ENCODE results near the gene ABCC6.

The ABCC6 gene

GRCh38 chr16:16143931-16144330 is 79.4 kb downstream of the ABCC6 start:
- Histone ChIP-seq H2AK5ac (ENCODE audit: low read depth, low read length) (no peak overlapping the region), H3K9me3 (replicated peaks in 1 of 2; ENCODE audit: control insufficient read depth in 2 of 2, insufficient read depth in 1 of 2, low read depth in 1 of 2, low read length in 2 of 2) (no peaks in the 10 kb centered on the region), H2BK15ac (ENCODE audit: low read length) (no peak overlapping the region), H3K4me1 (ENCODE audit: control insufficient read depth in 2 of 2, insufficient read depth in 1 of 2, low read depth in 1 of 2, low read length in 2 of 2) (no peaks in the 10 kb centered on the region), H3K9ac (ENCODE audit: low read depth, low read length, poor library complexity) (no peak overlapping the region), H2BK12ac (ENCODE audit: low read length) (no peak overlapping the region), H3K27ac (replicated peaks; ENCODE audit: low read length) (no peak overlapping the region), H4K91ac (ENCODE audit: low read depth, low read length, poor library complexity) (no peak overlapping the region), H2BK5ac (ENCODE audit: low read length) (no peak overlapping the region), H2BK120ac (ENCODE audit: low read depth, low read length) (no peak overlapping the region), H3K4me2 (ENCODE audit: insufficient read depth, low read length, poor library complexity, severe bottlenecking) (no peak overlapping the region), H3K4me3 (ENCODE audit: low read length in 2 of 2) (no peak overlapping the region), H3K23ac (ENCODE audit: low read depth, low read length, poor library complexity) (no peak overlapping the region), H3K14ac (ENCODE audit: low read length) (no peak overlapping the region), H3K18ac (ENCODE audit: low read length) (no peak overlapping the region), H3K36me3 (replicated peaks in 1 of 2; ENCODE audit: control insufficient read depth in 2 of 2, insufficient read depth in 2 of 2, low read length in 2 of 2) (peaks cover 6 to 14% of the 10 kb centered on the region in 2 donors), H3K4ac (ENCODE audit: low read length) (no peak overlapping the region), H3K27me3 (ENCODE audit: control insufficient read depth in 3 of 3, insufficient read depth in 3 of 3, low read depth in 1 of 3, low read length in 3 of 3) (no peaks in the 10 kb centered on the region), H3K79me1 (ENCODE audit: low read depth, low read length) (no peaks in the 10 kb centered on the region), H2AFZ (ENCODE audit: low read length) (no peak overlapping the region), H4K8ac (ENCODE audit: low read depth, low read length) (no peak overlapping the region)
- WGBS, 2 donors (ENCODE audit: extremely low coverage in 2 of 2, insufficient read length in 2 of 2, insufficient replicate concordance in 1 of 2), result no CpG with 5 or more reads among the region's 8 CpGs
- no peak for DNase-seq (ENCODE audit: low spot score)

DNA sequence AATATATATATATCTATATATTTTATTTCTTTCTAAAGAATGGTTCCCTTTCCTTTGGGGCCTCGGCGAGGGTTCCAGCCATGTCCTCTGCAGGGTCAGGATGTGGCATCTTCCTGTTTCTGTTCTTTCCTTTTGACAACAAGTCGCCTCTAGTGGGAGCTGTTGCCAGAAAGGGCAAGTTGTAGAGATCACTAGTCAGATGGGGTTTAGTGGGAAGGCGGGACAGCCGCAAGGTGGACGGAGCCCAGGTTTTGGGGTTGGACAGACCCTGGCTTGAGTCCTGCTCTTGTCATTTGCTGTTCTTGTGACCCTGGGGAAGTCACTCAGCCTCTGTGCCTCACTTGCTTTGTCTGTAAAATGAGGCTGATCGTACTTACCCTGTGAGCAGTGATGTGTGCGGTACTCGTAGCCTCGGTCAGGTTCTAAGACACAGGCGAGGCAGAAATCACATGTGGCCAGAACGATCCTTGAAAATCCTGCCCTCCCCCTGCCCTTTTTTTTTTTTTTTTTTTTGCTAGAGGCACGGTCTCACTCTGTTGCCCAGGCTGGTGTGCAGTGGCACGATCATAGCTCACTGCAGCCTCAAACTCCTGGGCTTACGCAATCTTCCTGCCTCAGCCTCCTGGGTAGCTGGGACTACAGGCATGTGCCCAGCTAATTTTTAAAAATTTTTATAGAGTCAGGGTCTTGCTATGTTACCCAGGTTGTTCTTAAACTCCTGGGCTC is 80.1 kb downstream of the ABCC6 start:
- no peak overlapping the region for H3K4me2 ChIP-seq (ENCODE audit: insufficient read depth, low read length, poor library complexity, severe bottlenecking)
- H3K79me1 ChIP-seq (ENCODE audit: low read depth, low read length), result no peaks in the 10 kb centered on the region
- H3K23ac ChIP-seq (ENCODE audit: low read depth, low read length, poor library complexity), result no peak overlapping the region
- H2BK12ac ChIP-seq (ENCODE audit: low read length), result no peak overlapping the region
- peaks cover 6 to 19% of the 10 kb centered on the region in 2 donors for H3K36me3 ChIP-seq (replicated peaks in 1 of 2; ENCODE audit: control insufficient read depth in 2 of 2, insufficient read depth in 2 of 2, low read length in 2 of 2)
- H3K18ac ChIP-seq (ENCODE audit: low read length), result no peak overlapping the region
- no peak overlapping the region for H3K4ac ChIP-seq (ENCODE audit: low read length)
- H3K9me3 ChIP-seq (replicated peaks in 1 of 2; ENCODE audit: control insufficient read depth in 2 of 2, insufficient read depth in 1 of 2, low read depth in 1 of 2, low read length in 2 of 2), result no peaks in the 10 kb centered on the region
- H4K91ac ChIP-seq (ENCODE audit: low read depth, low read length, poor library complexity), result no peak overlapping the region
- H4K8ac ChIP-seq (ENCODE audit: low read depth, low read length), result no peak overlapping the region
- H2AK5ac ChIP-seq (ENCODE audit: low read depth, low read length), result no peak overlapping the region
- no peak overlapping the region for H3K14ac ChIP-seq (ENCODE audit: low read length)
- no peak for DNase-seq (ENCODE audit: low spot score)
- no CpG with 5 or more reads among the region's 15 CpGs for WGBS, 2 donors (ENCODE audit: extremely low coverage in 2 of 2, insufficient read length in 2 of 2, insufficient replicate concordance in 1 of 2)
- no peak overlapping the region for H3K9ac ChIP-seq (ENCODE audit: low read depth, low read length, poor library complexity)
- no peak overlapping the region for H2BK120ac ChIP-seq (ENCODE audit: low read depth, low read length)
- no peak overlapping the region for H3K27ac ChIP-seq (replicated peaks; ENCODE audit: low read length)
- H3K4me3 ChIP-seq (ENCODE audit: low read length in 2 of 2), result no peak overlapping the region
- H2BK5ac ChIP-seq (ENCODE audit: low read length), result no peak overlapping the region
- no peak overlapping the region for H2BK15ac ChIP-seq (ENCODE audit: low read length)
- H3K27me3 ChIP-seq (ENCODE audit: control insufficient read depth in 3 of 3, insufficient read depth in 3 of 3, low read depth in 1 of 3, low read length in 3 of 3), result no peaks in the 10 kb centered on the region
- no peaks in the 10 kb centered on the region for H3K4me1 ChIP-seq (ENCODE audit: control insufficient read depth in 2 of 2, insufficient read depth in 1 of 2, low read depth in 1 of 2, low read length in 2 of 2)
- no peak overlapping the region for H2AFZ ChIP-seq (ENCODE audit: low read length)

- no peak for DNase-seq (ENCODE audit: low spot score)
- Histone ChIP-seq H4K8ac (ENCODE audit: low read depth, low read length) (no peak overlapping the region), H2BK120ac (ENCODE audit: low read depth, low read length) (no peak overlapping the region), H2AK5ac (ENCODE audit: low read depth, low read length) (no peak overlapping the region), H3K79me1 (ENCODE audit: low read depth, low read length) (no peaks in the 10 kb centered on the region), H3K14ac (ENCODE audit: low read length) (no peak overlapping the region), H3K27me3 (ENCODE audit: control insufficient read depth in 3 of 3, insufficient read depth in 3 of 3, low read depth in 1 of 3, low read length in 3 of 3) (no peaks in the 10 kb centered on the region), H3K36me3 (replicated peaks in 1 of 2; ENCODE audit: control insufficient read depth in 2 of 2, insufficient read depth in 2 of 2, low read length in 2 of 2) (peaks cover 10 to 27% of the 10 kb centered on the region in 2 donors), H2BK15ac (ENCODE audit: low read length) (no peak overlapping the region), H3K4me2 (ENCODE audit: insufficient read depth, low read length, poor library complexity, severe bottlenecking) (no peak overlapping the region), H4K91ac (ENCODE audit: low read depth, low read length, poor library complexity) (no peak overlapping the region), H2BK5ac (ENCODE audit: low read length) (no peak overlapping the region), H3K9ac (ENCODE audit: low read depth, low read length, poor library complexity) (no peak overlapping the region), H3K4ac (ENCODE audit: low read length) (no peak overlapping the region), H3K9me3 (replicated peaks in 1 of 2; ENCODE audit: control insufficient read depth in 2 of 2, insufficient read depth in 1 of 2, low read depth in 1 of 2, low read length in 2 of 2) (no peaks in the 10 kb centered on the region), H2AFZ (ENCODE audit: low read length) (no peak overlapping the region), H2BK12ac (ENCODE audit: low read length) (no peak overlapping the region), H3K27ac (replicated peaks; ENCODE audit: low read length) (no peak overlapping the region), H3K4me1 (ENCODE audit: control insufficient read depth in 2 of 2, insufficient read depth in 1 of 2, low read depth in 1 of 2, low read length in 2 of 2) (no peaks in the 10 kb centered on the region), H3K18ac (ENCODE audit: low read length) (no peak overlapping the region), H3K4me3 (ENCODE audit: low read length in 2 of 2) (no peak overlapping the region), H3K23ac (ENCODE audit: low read depth, low read length, poor library complexity) (no peak overlapping the region)
- no CpG with 5 or more reads among the region's 7 CpGs for WGBS, 2 donors (ENCODE audit: extremely low coverage in 2 of 2, insufficient read length in 2 of 2, insufficient replicate concordance in 1 of 2)
Measured at GRCh38 chr16:16141784-16142396, 81.4 kb downstream of the ABCC6 start.

GRCh38 chr16:16141141-16141540 is 82.2 kb downstream of the ABCC6 start:
- Histone ChIP-seq H3K4me3 (ENCODE audit: low read length in 2 of 2) (peak overlapping the region in 1 of 2 donors; percentile 5), H3K14ac (ENCODE audit: low read length) (no peak overlapping the region), H3K4ac (ENCODE audit: low read length) (no peak overlapping the region), H2BK12ac (ENCODE audit: low read length) (no peak overlapping the region), H3K27me3 (ENCODE audit: control insufficient read depth in 3 of 3, insufficient read depth in 3 of 3, low read depth in 1 of 3, low read length in 3 of 3) (no peaks in the 10 kb centered on the region), H3K36me3 (replicated peaks in 1 of 2; ENCODE audit: control insufficient read depth in 2 of 2, insufficient read depth in 2 of 2, low read length in 2 of 2) (peaks cover 17 to 31% of the 10 kb centered on the region in 2 donors), H3K9me3 (replicated peaks in 1 of 2; ENCODE audit: control insufficient read depth in 2 of 2, insufficient read depth in 1 of 2, low read depth in 1 of 2, low read length in 2 of 2) (no peaks in the 10 kb centered on the region), H3K23ac (ENCODE audit: low read depth, low read length, poor library complexity) (no peak overlapping the region), H3K4me2 (ENCODE audit: insufficient read depth, low read length, poor library complexity, severe bottlenecking) (no peak overlapping the region), H3K27ac (replicated peaks; ENCODE audit: low read length) (no peak overlapping the region), H2AK5ac (ENCODE audit: low read depth, low read length) (no peak overlapping the region), H4K91ac (ENCODE audit: low read depth, low read length, poor library complexity) (no peak overlapping the region), H3K18ac (ENCODE audit: low read length) (no peak overlapping the region), H2BK120ac (ENCODE audit: low read depth, low read length) (no peak overlapping the region), H2AFZ (ENCODE audit: low read length) (no peak overlapping the region), H3K4me1 (ENCODE audit: control insufficient read depth in 2 of 2, insufficient read depth in 1 of 2, low read depth in 1 of 2, low read length in 2 of 2) (no peaks in the 10 kb centered on the region), H3K79me1 (ENCODE audit: low read depth, low read length) (no peaks in the 10 kb centered on the region), H2BK15ac (ENCODE audit: low read length) (no peak overlapping the region), H4K8ac (ENCODE audit: low read depth, low read length) (no peak overlapping the region), H2BK5ac (ENCODE audit: low read length) (no peak overlapping the region), H3K9ac (ENCODE audit: low read depth, low read length, poor library complexity) (no peak overlapping the region)
- DNase-seq (ENCODE audit: low spot score), result no peak
- no CpG with 5 or more reads among the region's 11 CpGs for WGBS, 2 donors (ENCODE audit: extremely low coverage in 2 of 2, insufficient read length in 2 of 2, insufficient replicate concordance in 1 of 2)
